ENCODE results near the gene ISOC1. TPM values are rescaled to one million over a fixed set of nuclear protein-coding genes. Genes with fewer than 3 reads are reported as not detected.
A peak's percentile ranks its signal among the peaks of the same experiment; 100 is the strongest.

Gene ISOC1
- polyA plus RNA-seq, 1 donor (not counting 4 experiments of a cell fraction or from before 2014, with no cell fraction given) = 26.4 TPM

- Histone ChIP-seq H3K4me3 (ENCODE audit: control insufficient read depth in 2 of 3, extremely low read depth in 1 of 3, insufficient read depth in 2 of 3, low read depth in 1 of 3, low read length in 3 of 3) (no peak overlapping the region), H3K9me3 (ENCODE audit: control insufficient read depth, low read depth, low read length) (no peaks in the 10 kb centered on the region), H3K27me3 (ENCODE audit: control insufficient read depth, extremely low read depth, insufficient read depth, low read length) (no peaks in the 10 kb centered on the region), H3K9ac (ENCODE audit: control insufficient read depth, extremely low read depth, insufficient read depth, low read length) (no peak overlapping the region), H3K4me1 (ENCODE audit: control insufficient read depth, extremely low read depth, insufficient read depth, low read length) (peaks cover 5% of the 10 kb centered on the region), H3K79me2 (ENCODE audit: control insufficient read depth, insufficient read depth, low read length) (no peaks in the 10 kb centered on the region), H3K27ac (ENCODE audit: control insufficient read depth, insufficient read depth, low read length) (no peak overlapping the region), H3K36me3 (ENCODE audit: control insufficient read depth in 2 of 2, extremely low read depth in 1 of 2, insufficient read depth in 2 of 2, low read length in 2 of 2) (no peaks in the 10 kb centered on the region), H4K20me1 (ENCODE audit: control insufficient read depth, extremely low read depth, insufficient read depth, low read length) (no peaks in the 10 kb centered on the region), H3K9me1 (ENCODE audit: control insufficient read depth, extremely low read depth, insufficient read depth, low read length) (no peaks in the 10 kb centered on the region), H2AFZ (ENCODE audit: control insufficient read depth, low read length) (no peak overlapping the region), H3K4me2 (ENCODE audit: control insufficient read depth, extremely low read depth, insufficient read depth, low read depth, low read length) (no peak overlapping the region)
- no peak for FAIRE-seq
- TF ChIP-seq CTCF (optimal IDR thresholded peaks at IDR 0.05 in 1 of 3, IDR thresholded peaks at IDR 0.05 in 1 of 3, conservative IDR thresholded peaks at IDR 0.05 in 1 of 3; ENCODE audit: extremely low read depth in 1 of 3, insufficient read depth in 2 of 3, low read length in 3 of 3) (no peak), EZH2 (IDR thresholded peaks at IDR 0.05; ENCODE audit: low read length) (no peak)
- dilution Hi-C loops (cut with MboI; ENCODE audit: extremely low pct_ligation_motif_present, low sequenced_read_pairs) = no loop called here
- DNase-seq (ENCODE audit: low read depth, low spot score) = no peak
Measured at GRCh38 chr5:129124608-129125007, 30.1 kb downstream of the ISOC1 start.

- H3K27ac ChIP-seq (ENCODE audit: control insufficient read depth, insufficient read depth, low read length) = no peak overlapping the region
- no peak for FAIRE-seq
- TF ChIP-seq EZH2 (IDR thresholded peaks at IDR 0.05; ENCODE audit: low read length) (no peak), CTCF (optimal IDR thresholded peaks at IDR 0.05 in 1 of 3, IDR thresholded peaks at IDR 0.05 in 1 of 3, conservative IDR thresholded peaks at IDR 0.05 in 1 of 3; ENCODE audit: extremely low read depth in 1 of 3, insufficient read depth in 2 of 3, low read length in 3 of 3) (peak in 1 of 3 experiments; percentile 15)
- dilution Hi-C loops (cut with MboI; ENCODE audit: extremely low pct_ligation_motif_present, low sequenced_read_pairs) = no loop called here
- H3K4me1 ChIP-seq (ENCODE audit: control insufficient read depth, extremely low read depth, insufficient read depth, low read length) = peaks cover 5% of the 10 kb centered on the region
- H3K9me3 ChIP-seq (ENCODE audit: control insufficient read depth, low read depth, low read length) = no peaks in the 10 kb centered on the region
- H3K27me3 ChIP-seq (ENCODE audit: control insufficient read depth, extremely low read depth, insufficient read depth, low read length) = no peaks in the 10 kb centered on the region
- H3K4me3 ChIP-seq (ENCODE audit: control insufficient read depth in 2 of 3, extremely low read depth in 1 of 3, insufficient read depth in 2 of 3, low read depth in 1 of 3, low read length in 3 of 3) = no peak overlapping the region
- no peaks in the 10 kb centered on the region for H3K36me3 ChIP-seq (ENCODE audit: control insufficient read depth in 2 of 2, extremely low read depth in 1 of 2, insufficient read depth in 2 of 2, low read length in 2 of 2)
- no peaks in the 10 kb centered on the region for H3K9me1 ChIP-seq (ENCODE audit: control insufficient read depth, extremely low read depth, insufficient read depth, low read length)
- no peak overlapping the region for H3K4me2 ChIP-seq (ENCODE audit: control insufficient read depth, extremely low read depth, insufficient read depth, low read depth, low read length)
- H2AFZ ChIP-seq (ENCODE audit: control insufficient read depth, low read length) = peak overlapping the region; percentile 32
- H4K20me1 ChIP-seq (ENCODE audit: control insufficient read depth, extremely low read depth, insufficient read depth, low read length) = no peaks in the 10 kb centered on the region
- no peak for DNase-seq (ENCODE audit: low read depth, low spot score)
- H3K9ac ChIP-seq (ENCODE audit: control insufficient read depth, extremely low read depth, insufficient read depth, low read length) = no peak overlapping the region
- no peaks in the 10 kb centered on the region for H3K79me2 ChIP-seq (ENCODE audit: control insufficient read depth, insufficient read depth, low read length)
Measured at GRCh38 chr5:129125819-129126218, 31.3 kb downstream of the ISOC1 start.
